Activated B cell treated with CpG ODN at 0.5 μM for 24 hours (primary cell): ENCODE measurements around the gene GPR162. TPM values are rescaled to one million over a fixed set of nuclear protein-coding genes. Genes with fewer than 3 reads are reported as not detected.
A peak's percentile ranks its signal among the peaks of the same experiment; 100 is the strongest.

Experiments
- ATAC-seq: fragments of 200-7000 bp; cut with Tn5 transposase; one replicate; pipeline ENCODE4 v1.10.0; 2021; ENCODE audit warnings: low read depth, mild to moderate bottlenecking, moderate library complexity
- CTCF ChIA-PET: fragments of 350-600 bp; sonication (Branson Sonifier 250); formaldehyde crosslinking; loops from one replicate; lab custom pipeline; 2021; ENCODE audit warnings: antibody characterized with exemption; lab: Charles Lee
- POLR2A ChIA-PET: fragments of 350-600 bp; sonication (Branson Sonifier 250); formaldehyde crosslinking; loops from one replicate; lab custom pipeline; 2021; ENCODE audit warnings: antibody characterized with exemption; lab: Charles Lee
- DNase-seq: peaks from one replicate; pipeline ENCODE4 v3.0.0; 2022
- H3K27ac Mint-ChIP-seq: one replicate; pipeline ENCODE4 v1.8.0; 2020; ENCODE audit warnings: mixed read lengths
- H3K27me3 Mint-ChIP-seq: one replicate; pipeline ENCODE4 v1.8.0; 2021; ENCODE audit warnings: mixed read lengths
- H3K36me3 Mint-ChIP-seq: one replicate; pipeline ENCODE4 v1.8.0; 2021; ENCODE audit warnings: low read depth, mixed read lengths
- H3K4me1 Mint-ChIP-seq: one replicate; pipeline ENCODE4 v1.8.0; 2021; ENCODE audit warnings: mixed read lengths
- H3K4me3 Mint-ChIP-seq: one replicate; pipeline ENCODE4 v1.8.0; 2020; ENCODE audit warnings: mild to moderate bottlenecking, mixed read lengths
- H3K9me3 Mint-ChIP-seq: one replicate; pipeline ENCODE4 v1.8.0; 2020; ENCODE audit warnings: mixed read lengths
- intact Hi-C: fragments of 100-400 bp; cut with micrococcal nuclease; formaldehyde crosslinking; loops from one replicate; pipeline ENCODE4 v1.15.1; 2024
- total RNA-seq: library from RNA; stranded (reverse); gene quantifications from 2 replicates; pipeline ENCODE4 v1.2.3, GENCODE V29; 2022
- TF ChIP-seq, protein P1 (sequence below): fragments of 200-600 bp; IDR thresholded peaks from one replicate; pipeline ENCODE4 v1.8.0; 2022; ENCODE audit warnings: antibody characterized with exemption, mild to moderate bottlenecking

GPR162 gene
- total RNA-seq, 1 donor from 2014 or later: not detected

DNA sequence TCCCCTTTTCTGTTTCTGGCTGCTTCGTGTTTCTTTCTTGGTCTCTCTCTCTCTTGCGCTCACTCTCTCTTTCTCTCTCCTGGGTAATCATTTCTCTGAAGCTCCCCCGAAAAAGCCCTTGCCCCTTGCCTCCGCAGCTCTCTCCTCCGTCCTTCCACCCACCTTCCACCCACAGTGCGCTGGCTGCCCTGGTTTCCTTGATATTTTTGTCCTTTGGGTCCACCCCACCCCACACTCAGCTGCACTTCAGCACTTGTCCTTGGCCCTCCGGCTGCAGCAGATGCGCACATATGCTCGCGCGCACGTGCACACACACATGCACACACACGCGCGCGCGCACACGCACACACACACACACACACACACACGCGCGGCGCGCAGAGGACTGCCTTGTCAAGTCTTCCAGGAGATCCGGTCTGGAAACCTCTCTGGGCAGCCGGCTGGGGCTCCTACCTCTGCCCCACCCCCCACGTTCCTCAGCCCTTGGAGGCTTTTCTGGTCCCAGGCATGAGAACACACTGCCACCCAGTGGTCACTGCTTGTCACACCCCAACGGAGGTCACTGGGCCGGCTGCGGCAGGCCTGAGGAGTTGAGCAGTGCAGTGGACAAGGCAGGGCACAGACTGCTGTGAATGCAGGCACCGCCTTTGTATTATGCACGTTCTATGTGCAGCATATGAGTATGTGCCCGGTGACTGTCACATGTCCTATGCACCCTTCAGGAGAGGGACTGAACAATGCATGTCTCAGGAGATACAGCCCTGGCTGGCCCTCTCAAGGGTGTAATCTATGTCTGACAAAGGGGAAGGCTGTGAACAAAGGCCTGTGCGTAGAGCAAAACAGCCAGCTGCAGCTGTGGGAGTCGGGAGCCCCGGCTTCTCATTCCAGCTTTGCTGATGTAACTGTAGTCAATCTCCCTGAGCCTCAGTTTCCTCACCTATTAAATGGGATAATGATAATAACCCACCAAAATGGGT, 42.8 kb upstream of the GPR162 start:
- H3K27ac Mint-ChIP-seq: peak overlapping the region; percentile 4

DNA sequence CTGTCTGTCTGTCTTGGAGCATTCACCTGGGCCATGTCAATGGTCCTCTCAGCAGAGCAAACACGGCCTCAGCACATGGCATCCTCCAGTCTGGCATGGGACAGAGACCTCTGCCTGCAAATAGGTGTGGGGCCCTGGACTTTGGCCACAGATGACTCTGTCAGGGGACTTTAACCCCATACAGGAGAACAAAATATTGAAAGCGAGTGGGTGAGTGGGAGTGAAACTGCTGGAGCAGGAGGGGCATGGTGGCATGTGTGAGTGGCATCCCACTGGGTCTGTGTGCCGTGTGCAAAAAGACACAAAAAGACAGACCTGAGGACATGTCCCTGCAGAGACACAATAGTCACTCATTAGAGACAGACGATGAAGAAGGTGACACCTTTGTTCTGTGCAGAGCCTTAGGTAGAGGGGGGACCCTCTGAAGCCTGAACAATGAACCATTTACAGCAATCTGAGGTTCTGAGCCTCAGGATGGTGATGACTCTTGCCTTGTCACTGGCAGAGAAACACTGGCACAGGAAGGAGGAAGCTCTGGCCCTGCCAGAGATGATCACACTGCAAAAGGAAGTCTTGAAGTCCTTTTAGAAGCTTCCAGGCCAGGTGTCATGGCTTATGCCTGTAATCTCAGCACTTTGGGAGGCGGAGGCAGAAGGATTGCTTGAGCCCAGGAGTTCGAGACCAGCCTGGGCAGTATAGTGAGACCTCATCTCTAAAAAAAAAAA, 41.8 kb upstream of the GPR162 start:
- TF ChIP-seq, protein P1, sequence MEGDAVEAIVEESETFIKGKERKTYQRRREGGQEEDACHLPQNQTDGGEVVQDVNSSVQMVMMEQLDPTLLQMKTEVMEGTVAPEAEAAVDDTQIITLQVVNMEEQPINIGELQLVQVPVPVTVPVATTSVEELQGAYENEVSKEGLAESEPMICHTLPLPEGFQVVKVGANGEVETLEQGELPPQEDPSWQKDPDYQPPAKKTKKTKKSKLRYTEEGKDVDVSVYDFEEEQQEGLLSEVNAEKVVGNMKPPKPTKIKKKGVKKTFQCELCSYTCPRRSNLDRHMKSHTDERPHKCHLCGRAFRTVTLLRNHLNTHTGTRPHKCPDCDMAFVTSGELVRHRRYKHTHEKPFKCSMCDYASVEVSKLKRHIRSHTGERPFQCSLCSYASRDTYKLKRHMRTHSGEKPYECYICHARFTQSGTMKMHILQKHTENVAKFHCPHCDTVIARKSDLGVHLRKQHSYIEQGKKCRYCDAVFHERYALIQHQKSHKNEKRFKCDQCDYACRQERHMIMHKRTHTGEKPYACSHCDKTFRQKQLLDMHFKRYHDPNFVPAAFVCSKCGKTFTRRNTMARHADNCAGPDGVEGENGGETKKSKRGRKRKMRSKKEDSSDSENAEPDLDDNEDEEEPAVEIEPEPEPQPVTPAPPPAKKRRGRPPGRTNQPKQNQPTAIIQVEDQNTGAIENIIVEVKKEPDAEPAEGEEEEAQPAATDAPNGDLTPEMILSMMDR: no peak
- POLR2A ChIA-PET: interaction anchor here (1.8 kb wide), 1 partner anchor 27 kb away, joined by 13 read pairs; the partner anchor contains the start of gene MLF2
- DNase-seq (no peak), ATAC-seq (no peak)
- no peak overlapping the region for H3K27ac Mint-ChIP-seq
- no peaks in the 10 kb centered on the region for H3K36me3 Mint-ChIP-seq
- H3K4me3 Mint-ChIP-seq: no peak overlapping the region
- intact Hi-C loops: loop anchor here (1.0 to 2.0 kb wide), 8 partner anchors 14 to 226 kb away; partner anchors contain the start of genes MLF2, PTMS and ZNF384
- H3K27me3 Mint-ChIP-seq: peaks cover 34% of the 10 kb centered on the region
- H3K4me1 Mint-ChIP-seq: peaks cover 9% of the 10 kb centered on the region
- no peaks in the 10 kb centered on the region for H3K9me3 Mint-ChIP-seq
- CTCF ChIA-PET: interaction anchor here (1.1 to 4.9 kb wide), 6 partner anchors 13 to 216 kb away, joined by 3 to 44 read pairs (median 4); partner anchors contain the start of gene MLF2

More for the DNA sequence above, 42.8 kb upstream of the GPR162 start:
- Mint-ChIP-seq H3K27me3 (peaks cover 42% of the 10 kb centered on the region), H3K9me3 (no peaks in the 10 kb centered on the region), H3K36me3 (no peaks in the 10 kb centered on the region), H3K4me1 (peaks cover 9% of the 10 kb centered on the region), H3K4me3 (peak overlapping the region; percentile 74)
- TF ChIP-seq, protein P1: peak; percentile 68
- intact Hi-C loops: loop anchor here (1.0 to 2.0 kb wide), 8 partner anchors 13 to 225 kb away; partner anchors contain the start of genes MLF2, PTMS and ZNF384
- peak; percentile 98 for ATAC-seq
- peak; percentile 77 for DNase-seq
- CTCF ChIA-PET: interaction anchor here (0.6 to 4.9 kb wide), 12 partner anchors 13 to 225 kb away, joined by 3 to 44 read pairs (median 4); partner anchors contain the start of genes LPAR5, MLF2 and PTMS
- POLR2A ChIA-PET: interaction anchor here (0.5 to 1.1 kb wide), 5 partner anchors 12 to 173 kb away, joined by 3 to 9 read pairs (median 4); partner anchors contain the start of genes MLF2 and PTMS

GRCh38 chr12:6780573-6780972, 41.0 kb upstream of the GPR162 start:
- DNase-seq (no peak), ATAC-seq (no peak)
- ChIA-PET CTCF (interaction anchor here (1.1 to 1.6 kb wide), 7 partner anchors 14 to 217 kb away, joined by 3 to 8 read pairs (median 4); partner anchors contain the start of gene MLF2), POLR2A (interaction anchor here (0.5 to 1.8 kb wide), 2 partner anchors 27 to 117 kb away, joined by 4 to 13 read pairs; partner anchors contain the start of gene MLF2)
- H3K36me3 Mint-ChIP-seq: no peaks in the 10 kb centered on the region
- no peak overlapping the region for H3K27ac Mint-ChIP-seq
- H3K27me3 Mint-ChIP-seq: peaks cover 27% of the 10 kb centered on the region
- H3K4me3 Mint-ChIP-seq: no peak overlapping the region
- TF ChIP-seq, protein P1: no peak
- H3K9me3 Mint-ChIP-seq: no peaks in the 10 kb centered on the region
- peaks cover 9% of the 10 kb centered on the region for H3K4me1 Mint-ChIP-seq
- intact Hi-C loops: no loop called here

GRCh38 chr12:6782119-6782518, 39.5 kb upstream of the GPR162 start:
- DNase-seq (no peak), ATAC-seq (no peak)
- POLR2A ChIA-PET: interaction anchor here (0.5 kb wide), 1 partner anchor 93 kb away, joined by 7 read pairs; the partner anchor contains the start of gene ZNF384
- TF ChIP-seq, protein P1: no peak
- Mint-ChIP-seq H3K9me3 (no peaks in the 10 kb centered on the region), H3K4me3 (no peak overlapping the region), H3K36me3 (no peaks in the 10 kb centered on the region), H3K27ac (no peak overlapping the region), H3K4me1 (peaks cover 9% of the 10 kb centered on the region), H3K27me3 (peaks cover 14% of the 10 kb centered on the region)
- intact Hi-C loops: no loop called here
- CTCF ChIA-PET: interaction anchor here (0.9 kb wide), 1 partner anchor 11 kb away, joined by 4 read pairs; no protein-coding TSS in a partner anchor
